GM12878 (cell line): ENCODE results near the gene ZNF775. TPM values are rescaled to one million over a fixed set of nuclear protein-coding genes. Genes with fewer than 3 reads are reported as not detected.
A peak's percentile ranks its signal among the peaks of the same experiment; 100 is the strongest.

ENCODE experiments used
- MXI1 ChIP-seq: fragments of 150-350 bp; IDR thresholded peaks from 2 replicates; pipeline ENCODE4 v1.6.1; 2011; ENCODE audit warnings: low read depth, mild to moderate bottlenecking, inconsistent platforms, low read length, improper control_type of control experiment
- SMAD1 ChIP-seq: fragments of 450-650 bp; IDR thresholded peaks from 2 replicates; pipeline ENCODE4 v1.6.1; 2018; ENCODE audit warnings: mild to moderate bottlenecking, low read depth; ENCODE audit not compliant: partially characterized antibody
- SMAD5 ChIP-seq: IDR thresholded peaks from 2 replicates; pipeline ENCODE4 v1.6.1; 2016; ENCODE audit warnings: antibody characterized with exemption, low read depth
- SREBF1 ChIP-seq: IDR thresholded peaks from 2 replicates; pipeline ENCODE4 v1.6.1; 2012; ENCODE audit warnings: mild to moderate bottlenecking, low read length
- STAT1 ChIP-seq: fragments of 450-650 bp; conservative IDR thresholded peaks from 2 replicates; pipeline ENCODE4 v1.6.1; 2014; ENCODE audit warnings: antibody characterized with exemption, mild to moderate bottlenecking
- WRNIP1 ChIP-seq: IDR thresholded peaks from 2 replicates; pipeline ENCODE4 v1.6.1; 2011; ENCODE audit warnings: low read depth, low read length, improper control_type of control experiment, borderline replicate concordance
- YY1 ChIP-seq: IDR thresholded peaks from 2 replicates; pipeline ENCODE4 v1.6.1; 2011; ENCODE audit warnings: low read depth, mild to moderate bottlenecking, low read length
- ZNF217 ChIP-seq: fragments of 450-650 bp; IDR thresholded peaks from 2 replicates; pipeline ENCODE4 v1.6.1; 2017; ENCODE audit warnings: antibody characterized with exemption, mild to moderate bottlenecking
- ZNF622 ChIP-seq: fragments of 450-650 bp; IDR thresholded peaks from 2 replicates; pipeline ENCODE4 v1.6.1; 2017; ENCODE audit warnings: mild to moderate bottlenecking, inconsistent platforms
- polyA plus RNA-seq, 11 experiments: library from polyadenylated mRNA; depleted of rRNA in 4 of 11; unstranded in 6 of 11; stranded (reverse) in 5 of 11; fragments of >200 nt; fragmentation: Nextera tagmentation in 4 of 11; fragmentation: Illumina TruSeq in 1 of 11; extraction: Ambion mirVana in 4 of 11; extraction: Trizol in 1 of 11; gene quantifications; 1 replicate in 1 of 11; 2 replicates in 10 of 11; pipeline versions ENCODE4 v1.2.1 to v1.2.3, GENCODE V29; 2011 to 2016; ENCODE audit warnings: inconsistent platforms in 2 of 11, missing spikeins in 2 of 11, low read depth in 1 of 11
- total RNA-seq, 4 experiments: library from RNA; depleted of rRNA in 3 of 4; stranded (reverse); fragments of >200 nt in 3 of 4; fragmentation: Illumina TruSeq in 1 of 4; extraction: Trizol in 1 of 4; gene quantifications; 2 replicates each; pipeline versions ENCODE4 v1.2.1 to v1.2.3, GENCODE V29; 2013 to 2021
- TF ChIP-seq, protein P1 (sequence below): fragments of 450-650 bp; formaldehyde crosslinking; IDR thresholded peaks from 2 replicates; pipeline ENCODE4 v1.5.0; 2022; ENCODE audit warnings: mild to moderate bottlenecking, missing genetic modification characterization
- TF ChIP-seq, protein P2 (sequence below): IDR thresholded peaks from 2 replicates; pipeline ENCODE4 v1.6.1; 2012; ENCODE audit warnings: low read length, inconsistent platforms
- TF ChIP-seq, protein P3 (sequence below): fragments of 450-650 bp; IDR thresholded peaks from 2 replicates; pipeline ENCODE4 v1.6.1; 2018; ENCODE audit warnings: mild to moderate bottlenecking, low read depth, moderate library complexity; ENCODE audit not compliant: partially characterized antibody
- TF ChIP-seq, protein P4 (sequence below): fragments of 450-650 bp; formaldehyde crosslinking; IDR thresholded peaks from 2 replicates; pipeline ENCODE4 v1.4.0; 2020; ENCODE audit warnings: mild to moderate bottlenecking, moderate library complexity
- TF ChIP-seq, protein P5 (sequence below): IDR thresholded peaks from 2 replicates; pipeline ENCODE4 v1.6.1; 2012; ENCODE audit warnings: mild to moderate bottlenecking, low read depth, low read length

The ZNF775 gene
- total and polyA plus RNA-seq, 10 of the 15 experiments (the other 5 are each of a cell fraction or from before 2014, with no cell fraction given): 0.05 to 14.3 (median 2.1) TPM

DNA sequence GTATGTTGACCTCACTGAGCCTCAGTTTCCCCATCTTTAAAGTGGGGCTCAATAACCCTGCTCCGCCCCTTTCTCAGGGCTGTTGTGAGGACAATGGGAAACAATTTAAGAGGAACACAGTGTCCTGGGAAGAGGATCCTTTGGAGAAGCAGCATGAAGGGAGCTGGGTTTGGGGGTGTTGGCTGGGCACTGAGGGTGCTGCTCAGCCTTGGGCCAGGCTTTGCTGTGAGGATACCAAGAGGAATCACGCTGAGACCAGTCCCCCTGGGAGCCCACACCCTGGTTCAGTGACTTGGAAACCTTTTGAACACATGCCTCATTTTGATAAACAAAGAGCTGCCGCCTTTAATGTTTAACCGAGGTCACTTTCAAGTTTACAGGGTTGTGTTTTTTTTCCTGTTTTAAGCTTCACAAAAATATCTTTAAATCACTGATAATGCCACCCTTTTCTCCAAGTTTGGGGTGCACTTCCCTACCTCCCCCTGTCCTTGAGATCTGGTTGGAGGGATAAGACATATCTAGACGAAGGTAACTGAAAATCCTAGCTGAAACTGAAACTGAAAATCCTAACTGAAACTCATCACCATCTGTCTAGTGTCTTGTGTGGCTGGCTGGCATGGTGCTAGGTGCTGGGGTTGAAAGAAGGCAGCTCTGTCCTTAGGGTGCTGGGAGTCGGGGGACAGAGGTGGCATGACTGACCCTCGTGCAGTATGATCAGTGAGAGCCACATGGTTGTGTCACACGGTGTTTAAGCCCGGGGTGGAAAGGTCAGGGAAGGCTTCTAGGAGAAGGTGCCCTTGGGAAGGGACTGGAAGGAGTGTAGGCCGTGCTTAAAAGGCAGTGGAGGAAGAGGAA, 27.7 kb downstream of the ZNF775 start (continued):
- TF ChIP-seq, protein P1, sequence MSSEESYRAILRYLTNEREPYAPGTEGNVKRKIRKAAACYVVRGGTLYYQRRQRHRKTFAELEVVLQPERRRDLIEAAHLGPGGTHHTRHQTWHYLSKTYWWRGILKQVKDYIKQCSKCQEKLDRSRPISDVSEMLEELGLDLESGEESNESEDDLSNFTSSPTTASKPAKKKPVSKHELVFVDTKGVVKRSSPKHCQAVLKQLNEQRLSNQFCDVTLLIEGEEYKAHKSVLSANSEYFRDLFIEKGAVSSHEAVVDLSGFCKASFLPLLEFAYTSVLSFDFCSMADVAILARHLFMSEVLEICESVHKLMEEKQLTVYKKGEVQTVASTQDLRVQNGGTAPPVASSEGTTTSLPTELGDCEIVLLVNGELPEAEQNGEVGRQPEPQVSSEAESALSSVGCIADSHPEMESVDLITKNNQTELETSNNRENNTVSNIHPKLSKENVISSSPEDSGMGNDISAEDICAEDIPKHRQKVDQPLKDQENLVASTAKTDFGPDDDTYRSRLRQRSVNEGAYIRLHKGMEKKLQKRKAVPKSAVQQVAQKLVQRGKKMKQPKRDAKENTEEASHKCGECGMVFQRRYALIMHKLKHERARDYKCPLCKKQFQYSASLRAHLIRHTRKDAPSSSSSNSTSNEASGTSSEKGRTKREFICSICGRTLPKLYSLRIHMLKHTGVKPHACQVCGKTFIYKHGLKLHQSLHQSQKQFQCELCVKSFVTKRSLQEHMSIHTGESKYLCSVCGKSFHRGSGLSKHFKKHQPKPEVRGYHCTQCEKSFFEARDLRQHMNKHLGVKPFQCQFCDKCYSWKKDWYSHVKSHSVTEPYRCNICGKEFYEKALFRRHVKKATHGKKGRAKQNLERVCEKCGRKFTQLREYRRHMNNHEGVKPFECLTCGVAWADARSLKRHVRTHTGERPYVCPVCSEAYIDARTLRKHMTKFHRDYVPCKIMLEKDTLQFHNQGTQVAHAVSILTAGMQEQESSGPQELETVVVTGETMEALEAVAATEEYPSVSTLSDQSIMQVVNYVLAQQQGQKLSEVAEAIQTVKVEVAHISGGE (CRISPR knock-in tag): no peak
- TF ChIP-seq ZNF217 (no peak), YY1 (no peak), SMAD5 (no peak), ZNF622 (no peak), SREBF1 (no peak), STAT1 (no peak), WRNIP1 (no peak), SMAD1 (peak; percentile 25), MXI1 (no peak)
- TF ChIP-seq, protein P2, sequence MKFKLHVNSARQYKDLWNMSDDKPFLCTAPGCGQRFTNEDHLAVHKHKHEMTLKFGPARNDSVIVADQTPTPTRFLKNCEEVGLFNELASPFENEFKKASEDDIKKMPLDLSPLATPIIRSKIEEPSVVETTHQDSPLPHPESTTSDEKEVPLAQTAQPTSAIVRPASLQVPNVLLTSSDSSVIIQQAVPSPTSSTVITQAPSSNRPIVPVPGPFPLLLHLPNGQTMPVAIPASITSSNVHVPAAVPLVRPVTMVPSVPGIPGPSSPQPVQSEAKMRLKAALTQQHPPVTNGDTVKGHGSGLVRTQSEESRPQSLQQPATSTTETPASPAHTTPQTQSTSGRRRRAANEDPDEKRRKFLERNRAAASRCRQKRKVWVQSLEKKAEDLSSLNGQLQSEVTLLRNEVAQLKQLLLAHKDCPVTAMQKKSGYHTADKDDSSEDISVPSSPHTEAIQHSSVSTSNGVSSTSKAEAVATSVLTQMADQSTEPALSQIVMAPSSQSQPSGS: no peak
- TF ChIP-seq, protein P3, sequence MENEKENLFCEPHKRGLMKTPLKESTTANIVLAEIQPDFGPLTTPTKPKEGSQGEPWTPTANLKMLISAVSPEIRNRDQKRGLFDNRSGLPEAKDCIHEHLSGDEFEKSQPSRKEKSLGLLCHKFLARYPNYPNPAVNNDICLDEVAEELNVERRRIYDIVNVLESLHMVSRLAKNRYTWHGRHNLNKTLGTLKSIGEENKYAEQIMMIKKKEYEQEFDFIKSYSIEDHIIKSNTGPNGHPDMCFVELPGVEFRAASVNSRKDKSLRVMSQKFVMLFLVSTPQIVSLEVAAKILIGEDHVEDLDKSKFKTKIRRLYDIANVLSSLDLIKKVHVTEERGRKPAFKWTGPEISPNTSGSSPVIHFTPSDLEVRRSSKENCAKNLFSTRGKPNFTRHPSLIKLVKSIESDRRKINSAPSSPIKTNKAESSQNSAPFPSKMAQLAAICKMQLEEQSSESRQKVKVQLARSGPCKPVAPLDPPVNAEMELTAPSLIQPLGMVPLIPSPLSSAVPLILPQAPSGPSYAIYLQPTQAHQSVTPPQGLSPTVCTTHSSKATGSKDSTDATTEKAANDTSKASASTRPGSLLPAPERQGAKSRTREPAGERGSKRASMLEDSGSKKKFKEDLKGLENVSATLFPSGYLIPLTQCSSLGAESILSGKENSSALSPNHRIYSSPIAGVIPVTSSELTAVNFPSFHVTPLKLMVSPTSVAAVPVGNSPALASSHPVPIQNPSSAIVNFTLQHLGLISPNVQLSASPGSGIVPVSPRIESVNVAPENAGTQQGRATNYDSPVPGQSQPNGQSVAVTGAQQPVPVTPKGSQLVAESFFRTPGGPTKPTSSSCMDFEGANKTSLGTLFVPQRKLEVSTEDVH: peak; percentile 67
- TF ChIP-seq, protein P4, sequence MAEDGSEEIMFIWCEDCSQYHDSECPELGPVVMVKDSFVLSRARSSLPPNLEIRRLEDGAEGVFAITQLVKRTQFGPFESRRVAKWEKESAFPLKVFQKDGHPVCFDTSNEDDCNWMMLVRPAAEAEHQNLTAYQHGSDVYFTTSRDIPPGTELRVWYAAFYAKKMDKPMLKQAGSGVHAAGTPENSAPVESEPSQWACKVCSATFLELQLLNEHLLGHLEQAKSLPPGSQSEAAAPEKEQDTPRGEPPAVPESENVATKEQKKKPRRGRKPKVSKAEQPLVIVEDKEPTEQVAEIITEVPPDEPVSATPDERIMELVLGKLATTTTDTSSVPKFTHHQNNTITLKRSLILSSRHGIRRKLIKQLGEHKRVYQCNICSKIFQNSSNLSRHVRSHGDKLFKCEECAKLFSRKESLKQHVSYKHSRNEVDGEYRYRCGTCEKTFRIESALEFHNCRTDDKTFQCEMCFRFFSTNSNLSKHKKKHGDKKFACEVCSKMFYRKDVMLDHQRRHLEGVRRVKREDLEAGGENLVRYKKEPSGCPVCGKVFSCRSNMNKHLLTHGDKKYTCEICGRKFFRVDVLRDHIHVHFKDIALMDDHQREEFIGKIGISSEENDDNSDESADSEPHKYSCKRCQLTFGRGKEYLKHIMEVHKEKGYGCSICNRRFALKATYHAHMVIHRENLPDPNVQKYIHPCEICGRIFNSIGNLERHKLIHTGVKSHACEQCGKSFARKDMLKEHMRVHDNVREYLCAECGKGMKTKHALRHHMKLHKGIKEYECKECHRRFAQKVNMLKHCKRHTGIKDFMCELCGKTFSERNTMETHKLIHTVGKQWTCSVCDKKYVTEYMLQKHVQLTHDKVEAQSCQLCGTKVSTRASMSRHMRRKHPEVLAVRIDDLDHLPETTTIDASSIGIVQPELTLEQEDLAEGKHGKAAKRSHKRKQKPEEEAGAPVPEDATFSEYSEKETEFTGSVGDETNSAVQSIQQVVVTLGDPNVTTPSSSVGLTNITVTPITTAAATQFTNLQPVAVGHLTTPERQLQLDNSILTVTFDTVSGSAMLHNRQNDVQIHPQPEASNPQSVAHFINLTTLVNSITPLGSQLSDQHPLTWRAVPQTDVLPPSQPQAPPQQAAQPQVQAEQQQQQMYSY (CRISPR knock-in tag): no peak
- TF ChIP-seq, protein P5, sequence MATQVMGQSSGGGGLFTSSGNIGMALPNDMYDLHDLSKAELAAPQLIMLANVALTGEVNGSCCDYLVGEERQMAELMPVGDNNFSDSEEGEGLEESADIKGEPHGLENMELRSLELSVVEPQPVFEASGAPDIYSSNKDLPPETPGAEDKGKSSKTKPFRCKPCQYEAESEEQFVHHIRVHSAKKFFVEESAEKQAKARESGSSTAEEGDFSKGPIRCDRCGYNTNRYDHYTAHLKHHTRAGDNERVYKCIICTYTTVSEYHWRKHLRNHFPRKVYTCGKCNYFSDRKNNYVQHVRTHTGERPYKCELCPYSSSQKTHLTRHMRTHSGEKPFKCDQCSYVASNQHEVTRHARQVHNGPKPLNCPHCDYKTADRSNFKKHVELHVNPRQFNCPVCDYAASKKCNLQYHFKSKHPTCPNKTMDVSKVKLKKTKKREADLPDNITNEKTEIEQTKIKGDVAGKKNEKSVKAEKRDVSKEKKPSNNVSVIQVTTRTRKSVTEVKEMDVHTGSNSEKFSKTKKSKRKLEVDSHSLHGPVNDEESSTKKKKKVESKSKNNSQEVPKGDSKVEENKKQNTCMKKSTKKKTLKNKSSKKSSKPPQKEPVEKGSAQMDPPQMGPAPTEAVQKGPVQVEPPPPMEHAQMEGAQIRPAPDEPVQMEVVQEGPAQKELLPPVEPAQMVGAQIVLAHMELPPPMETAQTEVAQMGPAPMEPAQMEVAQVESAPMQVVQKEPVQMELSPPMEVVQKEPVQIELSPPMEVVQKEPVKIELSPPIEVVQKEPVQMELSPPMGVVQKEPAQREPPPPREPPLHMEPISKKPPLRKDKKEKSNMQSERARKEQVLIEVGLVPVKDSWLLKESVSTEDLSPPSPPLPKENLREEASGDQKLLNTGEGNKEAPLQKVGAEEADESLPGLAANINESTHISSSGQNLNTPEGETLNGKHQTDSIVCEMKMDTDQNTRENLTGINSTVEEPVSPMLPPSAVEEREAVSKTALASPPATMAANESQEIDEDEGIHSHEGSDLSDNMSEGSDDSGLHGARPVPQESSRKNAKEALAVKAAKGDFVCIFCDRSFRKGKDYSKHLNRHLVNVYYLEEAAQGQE: no peak
